HUES64 (cell line): Measurements from ENCODE around the gene OAF.

Experiments used
- H3K27ac ChIP-seq: 2 replicates; pipeline ENCODE4 v1.7.0; 2013; ENCODE audit warnings: low read depth, low read length, inconsistent platforms
- H3K27me3 ChIP-seq: 2 replicates; pipeline ENCODE4 v1.6.1; 2013; ENCODE audit warnings: mild to moderate bottlenecking, low read length; ENCODE audit not compliant: insufficient read depth
- H3K36me3 ChIP-seq: 2 replicates; pipeline ENCODE4 v1.6.1; 2013; ENCODE audit warnings: mild to moderate bottlenecking, low read length; ENCODE audit not compliant: insufficient read depth
- H3K4me1 ChIP-seq: 2 replicates; pipeline ENCODE4 v1.6.1; 2013; ENCODE audit warnings: mild to moderate bottlenecking, low read length, moderate library complexity; ENCODE audit not compliant: insufficient read depth
- H3K4me3 ChIP-seq: 2 replicates; pipeline ENCODE4 v1.5.1; 2013; ENCODE audit warnings: mild to moderate bottlenecking, low read length, moderate library complexity
- H3K9ac ChIP-seq: 2 replicates; pipeline ENCODE4 v1.6.1; 2013; ENCODE audit warnings: mild to moderate bottlenecking, low read depth, low read length
- H3K9me3 ChIP-seq: 2 replicates; pipeline ENCODE4 v1.6.1; 2013; ENCODE audit warnings: low read depth, low read length; ENCODE audit not compliant: insufficient read depth
- WGBS: fragments of 150-250, 120-280 bp; methylation state at CpG from one replicate; pipeline ENCODE4 v1.1.7; 2013; ENCODE audit warnings: missing lambda C conversion rate; 5-methylcytosine and 5-hydroxymethylcytosine counted together

The OAF gene

GRCh38 chr11:120217941-120218694 lies 7.3 kb downstream of the OAF start:
- Histone ChIP-seq H3K4me1 (peaks cover 12% of the 10 kb centered on the region), H3K9me3 (no peaks in the 10 kb centered on the region), H3K9ac (no peak overlapping the region), H3K27me3 (peaks cover 72% of the 10 kb centered on the region), H3K4me3 (no peak overlapping the region), H3K27ac (no peak overlapping the region), H3K36me3 (no peaks in the 10 kb centered on the region)
- 61% methylated on average over 11 of the region's 12 CpGs for WGBS

GRCh38 chr11:120218695-120219033 lies 7.8 kb downstream of the OAF start:
- Histone ChIP-seq H3K36me3 (no peaks in the 10 kb centered on the region), H3K27ac (no peak overlapping the region), H3K4me3 (no peak overlapping the region), H3K27me3 (peaks cover 71% of the 10 kb centered on the region), H3K9me3 (no peaks in the 10 kb centered on the region), H3K9ac (no peak overlapping the region), H3K4me1 (peaks cover 9% of the 10 kb centered on the region; the same call in 1 of the 2 replicates)
- 88% methylated on average over 10 of the region's 10 CpGs for whole genome bisulfite sequencing

GRCh38 chr11:120219232-120219937 lies 8.6 kb downstream of the OAF start:
- 87% methylated on average over 13 of the region's 13 CpGs for WGBS
- no peaks in the 10 kb centered on the region for H3K36me3 ChIP-seq
- peaks cover 69% of the 10 kb centered on the region for H3K27me3 ChIP-seq
- no peak overlapping the region for H3K27ac ChIP-seq
- H3K9me3 ChIP-seq: no peaks in the 10 kb centered on the region
- H3K4me1 ChIP-seq: peaks cover 9% of the 10 kb centered on the region; the same call in 1 of the 2 replicates
- H3K9ac ChIP-seq: no peak overlapping the region
- H3K4me3 ChIP-seq: no peak overlapping the region

GRCh38 chr11:120219938-120220746 lies 9.3 kb downstream of the OAF start:
- Histone ChIP-seq H3K4me1 (peaks cover 14% of the 10 kb centered on the region; the same call in 1 of the 2 replicates), H3K4me3 (no peak overlapping the region), H3K36me3 (no peaks in the 10 kb centered on the region), H3K9ac (no peak overlapping the region), H3K27ac (no peak overlapping the region), H3K27me3 (peaks cover 65% of the 10 kb centered on the region), H3K9me3 (no peaks in the 10 kb centered on the region)
- WGBS: 58% methylated on average over 9 of the region's 9 CpGs

- Histone ChIP-seq H3K4me3 (no peak overlapping the region), H3K27ac (no peak overlapping the region), H3K36me3 (no peaks in the 10 kb centered on the region), H3K9ac (no peak overlapping the region), H3K4me1 (peaks cover 17% of the 10 kb centered on the region; the same call in 1 of the 2 replicates), H3K9me3 (no peaks in the 10 kb centered on the region), H3K27me3 (peaks cover 60% of the 10 kb centered on the region)
- WGBS: 90% methylated on average over 4 of the region's 4 CpGs
These were observed 9.9 kb downstream of the OAF start for GRCh38 chr11:120220747-120221037.

GRCh38 chr11:120221115-120221752 lies 10.4 kb downstream of the OAF start:
- peaks cover 55% of the 10 kb centered on the region for H3K27me3 ChIP-seq
- WGBS: 91% methylated on average over 1 of the region's 1 CpG
- H3K4me3 ChIP-seq: no peak overlapping the region
- H3K9me3 ChIP-seq: no peaks in the 10 kb centered on the region
- H3K9ac ChIP-seq: no peak overlapping the region
- no peak overlapping the region for H3K27ac ChIP-seq
- no peaks in the 10 kb centered on the region for H3K36me3 ChIP-seq
- peaks cover 17% of the 10 kb centered on the region; the same call in 1 of the 2 replicates for H3K4me1 ChIP-seq

- Histone ChIP-seq H3K27me3 (peaks cover 43% of the 10 kb centered on the region), H3K27ac (no peak overlapping the region)
- WGBS: 91% methylated on average over 8 of the region's 8 CpGs
These were observed 12.1 kb downstream of the OAF start for GRCh38 chr11:120222916-120223315.

GRCh38 chr11:120223793-120224192 lies 13.0 kb downstream of the OAF start:
- peaks cover 8% of the 10 kb centered on the region; the same call in 1 of the 2 replicates for H3K4me1 ChIP-seq
- WGBS: 77% methylated on average over 1 of the region's 1 CpG

More at GRCh38 chr11:120222916-120223315, 12.1 kb downstream of the OAF start:
- no peaks in the 10 kb centered on the region for H3K9me3 ChIP-seq
- no peak overlapping the region for H3K4me3 ChIP-seq
- H3K36me3 ChIP-seq: no peaks in the 10 kb centered on the region
- H3K9ac ChIP-seq: no peak overlapping the region
- H3K4me1 ChIP-seq: peaks cover 14% of the 10 kb centered on the region; the same call in 1 of the 2 replicates

GRCh38 chr11:120224361-120224760 lies 13.5 kb downstream of the OAF start:
- H3K4me1 ChIP-seq: peaks cover 8% of the 10 kb centered on the region; the same call in 1 of the 2 replicates
- peaks cover 35% of the 10 kb centered on the region for H3K27me3 ChIP-seq
- no peaks in the 10 kb centered on the region for H3K9me3 ChIP-seq
- H3K27ac ChIP-seq: no peak overlapping the region
- H3K36me3 ChIP-seq: no peaks in the 10 kb centered on the region
- WGBS: 91% methylated on average over 6 of the region's 6 CpGs
- no peak overlapping the region for H3K9ac ChIP-seq
- no peak overlapping the region for H3K4me3 ChIP-seq

More at GRCh38 chr11:120223793-120224192, 13.0 kb downstream of the OAF start:
- H3K9ac ChIP-seq: no peak overlapping the region
- peaks cover 35% of the 10 kb centered on the region for H3K27me3 ChIP-seq
- no peaks in the 10 kb centered on the region for H3K9me3 ChIP-seq
- H3K4me3 ChIP-seq: no peak overlapping the region
- H3K27ac ChIP-seq: no peak overlapping the region
- no peaks in the 10 kb centered on the region for H3K36me3 ChIP-seq

- WGBS: 74% methylated on average over 19 of the region's 22 CpGs
- Histone ChIP-seq H3K27ac (no peak overlapping the region), H3K27me3 (peaks cover 27% of the 10 kb centered on the region), H3K36me3 (no peaks in the 10 kb centered on the region), H3K4me1 (peaks cover 8% of the 10 kb centered on the region; the same call in 1 of the 2 replicates), H3K9me3 (no peaks in the 10 kb centered on the region), H3K9ac (no peak overlapping the region), H3K4me3 (no peak overlapping the region)
These were observed 14.4 kb downstream of the OAF start for GRCh38 chr11:120224972-120225909.
